Measurements from ENCODE around the gene FTL.
A peak's percentile ranks its signal among the peaks of the same experiment; 100 is the strongest.

DNA sequence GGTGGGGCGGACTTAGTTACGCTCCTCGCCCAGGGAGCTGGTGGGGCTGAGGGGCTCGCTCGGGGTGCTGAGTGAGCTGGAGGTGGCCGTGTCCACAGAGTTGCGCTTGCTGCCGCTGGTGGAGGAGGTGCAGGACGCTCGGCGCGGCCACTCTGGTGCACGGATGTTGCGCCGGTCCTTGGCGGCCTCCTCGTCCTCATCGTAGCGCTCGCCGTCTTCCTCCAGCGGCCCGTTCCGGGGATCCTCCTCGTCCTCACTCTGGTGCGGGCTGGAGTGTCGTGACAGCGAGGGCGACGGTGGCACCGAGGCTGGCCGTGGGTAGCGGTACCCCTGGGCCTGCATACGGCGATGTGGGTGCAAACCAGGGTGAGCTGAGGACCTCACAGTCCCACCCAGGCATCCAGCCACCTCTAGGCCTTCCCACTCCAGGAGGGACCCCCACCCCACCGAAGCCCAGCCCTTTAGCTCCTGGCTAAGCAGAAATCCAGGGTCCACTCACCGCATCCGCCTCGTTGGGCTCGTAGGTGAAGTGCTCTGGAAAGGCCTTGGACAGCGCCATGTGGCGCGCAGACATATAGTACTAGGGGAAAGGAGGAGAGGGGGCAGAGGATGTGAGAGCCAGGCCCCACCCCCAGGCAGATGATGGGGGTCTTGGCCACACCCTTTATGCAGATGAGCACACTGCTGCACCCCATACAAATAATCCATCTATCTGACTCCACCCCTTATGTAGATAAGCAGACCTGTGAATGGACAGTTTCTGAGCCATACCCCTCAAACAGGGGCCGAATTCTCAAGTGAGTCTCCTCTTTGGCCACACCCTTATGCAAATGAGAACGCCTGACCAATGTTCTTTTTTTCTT, 4.4 kb downstream of the FTL start:
- TF ChIP-seq POLR2A (IDR thresholded peaks at IDR 0.05; ENCODE audit: extremely low read depth, insufficient read length) (no peak), MAX (IDR thresholded peaks at IDR 0.05; ENCODE audit: low read depth, low read length) (peak; percentile 33; the same call in 1 of the 2 replicates)
- TF ChIP-seq, protein P1, sequence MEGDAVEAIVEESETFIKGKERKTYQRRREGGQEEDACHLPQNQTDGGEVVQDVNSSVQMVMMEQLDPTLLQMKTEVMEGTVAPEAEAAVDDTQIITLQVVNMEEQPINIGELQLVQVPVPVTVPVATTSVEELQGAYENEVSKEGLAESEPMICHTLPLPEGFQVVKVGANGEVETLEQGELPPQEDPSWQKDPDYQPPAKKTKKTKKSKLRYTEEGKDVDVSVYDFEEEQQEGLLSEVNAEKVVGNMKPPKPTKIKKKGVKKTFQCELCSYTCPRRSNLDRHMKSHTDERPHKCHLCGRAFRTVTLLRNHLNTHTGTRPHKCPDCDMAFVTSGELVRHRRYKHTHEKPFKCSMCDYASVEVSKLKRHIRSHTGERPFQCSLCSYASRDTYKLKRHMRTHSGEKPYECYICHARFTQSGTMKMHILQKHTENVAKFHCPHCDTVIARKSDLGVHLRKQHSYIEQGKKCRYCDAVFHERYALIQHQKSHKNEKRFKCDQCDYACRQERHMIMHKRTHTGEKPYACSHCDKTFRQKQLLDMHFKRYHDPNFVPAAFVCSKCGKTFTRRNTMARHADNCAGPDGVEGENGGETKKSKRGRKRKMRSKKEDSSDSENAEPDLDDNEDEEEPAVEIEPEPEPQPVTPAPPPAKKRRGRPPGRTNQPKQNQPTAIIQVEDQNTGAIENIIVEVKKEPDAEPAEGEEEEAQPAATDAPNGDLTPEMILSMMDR (IDR thresholded peaks at IDR 0.05; ENCODE audit: low read depth, low read length), result no peak

All from NB4 (cell line).